Right lobe of liver (tissue), 4 donors: ENCODE results near the gene MTNR1A.

ENCODE experiments used
- POLR2A ChIP-seq: fragments of 450-650 bp; IDR thresholded peaks from one replicate; pipeline ENCODE4 v1.6.1; 2017; ENCODE audit warnings: antibody characterized with exemption, mild to moderate bottlenecking
- TF ChIP-seq, protein P1 (sequence below), 4 donors: fragments of 200-600 bp in 3 of 4; fragments of 450-650 bp in 1 of 4; IDR thresholded peaks; one replicate each; pipeline versions ENCODE4 v1.5.1 to v1.8.0; 2016 to 2022; ENCODE audit warnings: antibody characterized with exemption in 4 of 4, mild to moderate bottlenecking in 2 of 4
- donor health status: DM: no; HTN: no; CAD: no.
- donor health status: DM: no; HTN: no; CAD: no.
- donor health status: DM: no; HTN: yes; CAD: no.

DNA sequence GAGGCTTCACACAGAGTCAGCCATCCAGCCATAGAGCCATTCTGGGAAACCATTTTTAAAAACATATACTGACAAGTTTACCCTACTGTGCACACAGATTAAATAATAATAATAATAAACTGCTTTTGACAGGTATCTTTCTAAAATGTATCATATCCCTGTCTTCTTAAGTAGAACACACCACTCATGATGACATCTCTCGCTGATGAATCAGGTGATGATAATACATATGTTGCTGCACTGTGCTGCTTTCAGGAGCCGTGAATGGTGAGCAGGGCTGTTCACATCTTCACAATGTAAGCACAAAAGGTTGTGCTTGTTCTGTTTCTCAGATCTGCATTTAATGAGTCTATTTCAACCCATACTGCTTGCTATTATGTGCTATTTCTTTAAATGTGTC lies 3.5 kb downstream of the MTNR1A start:
- TF ChIP-seq, protein P1, sequence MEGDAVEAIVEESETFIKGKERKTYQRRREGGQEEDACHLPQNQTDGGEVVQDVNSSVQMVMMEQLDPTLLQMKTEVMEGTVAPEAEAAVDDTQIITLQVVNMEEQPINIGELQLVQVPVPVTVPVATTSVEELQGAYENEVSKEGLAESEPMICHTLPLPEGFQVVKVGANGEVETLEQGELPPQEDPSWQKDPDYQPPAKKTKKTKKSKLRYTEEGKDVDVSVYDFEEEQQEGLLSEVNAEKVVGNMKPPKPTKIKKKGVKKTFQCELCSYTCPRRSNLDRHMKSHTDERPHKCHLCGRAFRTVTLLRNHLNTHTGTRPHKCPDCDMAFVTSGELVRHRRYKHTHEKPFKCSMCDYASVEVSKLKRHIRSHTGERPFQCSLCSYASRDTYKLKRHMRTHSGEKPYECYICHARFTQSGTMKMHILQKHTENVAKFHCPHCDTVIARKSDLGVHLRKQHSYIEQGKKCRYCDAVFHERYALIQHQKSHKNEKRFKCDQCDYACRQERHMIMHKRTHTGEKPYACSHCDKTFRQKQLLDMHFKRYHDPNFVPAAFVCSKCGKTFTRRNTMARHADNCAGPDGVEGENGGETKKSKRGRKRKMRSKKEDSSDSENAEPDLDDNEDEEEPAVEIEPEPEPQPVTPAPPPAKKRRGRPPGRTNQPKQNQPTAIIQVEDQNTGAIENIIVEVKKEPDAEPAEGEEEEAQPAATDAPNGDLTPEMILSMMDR (IDR thresholded peaks at IDR 0.05), result no peak
- TF ChIP-seq POLR2A, result no peak
